Esophagus squamous epithelium (tissue), 4 donors: ENCODE data around the gene CWC22.

Source experiments
- POLR2A ChIP-seq, 4 donors: fragments of 450-650 bp; IDR thresholded peaks; one replicate each; pipeline ENCODE4 v1.6.1; 2017; ENCODE audit warnings: antibody characterized with exemption in 4 of 4, mild to moderate bottlenecking in 4 of 4, moderate library complexity in 3 of 4
- TF ChIP-seq, protein P1 (sequence below), 6 experiments: fragments of 450-650 bp in 4 of 6; fragments of 200-600 bp in 2 of 6; sonication (generic) in 2 of 6; IDR thresholded peaks; one replicate each; pipeline ENCODE4 v1.5.1; 2016 to 2019; ENCODE audit warnings: antibody characterized with exemption in 6 of 6, mild to moderate bottlenecking in 4 of 6, moderate library complexity in 4 of 6

DNA sequence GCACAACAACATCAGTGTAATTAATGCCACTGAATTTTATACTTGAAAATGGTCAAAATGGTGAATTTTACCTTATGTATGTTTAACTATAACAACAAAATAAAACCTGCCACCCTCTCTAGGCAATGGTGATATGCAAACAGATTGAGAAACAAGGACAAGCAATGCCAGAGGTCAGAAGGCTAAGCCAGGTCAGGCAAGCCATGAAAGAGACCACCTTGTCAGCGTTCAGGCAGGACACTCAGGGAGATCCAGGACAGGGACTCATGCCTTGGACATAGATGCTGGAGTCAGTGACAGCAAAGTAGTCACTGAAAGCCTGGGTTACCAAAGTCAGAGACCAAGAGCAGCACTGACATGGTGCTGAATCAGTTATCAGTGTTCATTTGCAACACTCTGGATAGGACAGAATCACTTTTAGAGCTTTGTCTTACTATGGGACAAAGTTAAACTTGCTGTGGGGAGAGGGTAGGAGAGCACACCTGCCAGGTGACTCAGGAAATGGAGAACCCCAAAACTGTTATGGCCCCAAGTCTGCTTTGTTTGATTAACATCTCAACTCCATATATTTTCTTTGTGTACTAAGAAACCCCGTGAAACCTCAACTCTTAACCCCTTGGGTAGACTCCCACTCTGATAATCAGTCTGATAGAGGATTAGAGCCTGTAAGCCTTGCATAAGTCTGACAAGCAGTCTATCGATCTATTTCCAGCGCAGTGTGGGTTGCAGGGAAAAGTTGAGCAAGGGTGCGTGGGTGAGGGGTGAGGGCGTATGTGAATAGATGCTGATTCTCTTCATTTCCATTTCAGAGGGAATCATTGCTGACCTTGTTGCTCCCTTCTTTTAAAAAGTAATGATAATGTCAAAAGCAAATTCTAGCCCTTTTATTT is 97.0 kb downstream of the CWC22 start:
- TF ChIP-seq, protein P1, sequence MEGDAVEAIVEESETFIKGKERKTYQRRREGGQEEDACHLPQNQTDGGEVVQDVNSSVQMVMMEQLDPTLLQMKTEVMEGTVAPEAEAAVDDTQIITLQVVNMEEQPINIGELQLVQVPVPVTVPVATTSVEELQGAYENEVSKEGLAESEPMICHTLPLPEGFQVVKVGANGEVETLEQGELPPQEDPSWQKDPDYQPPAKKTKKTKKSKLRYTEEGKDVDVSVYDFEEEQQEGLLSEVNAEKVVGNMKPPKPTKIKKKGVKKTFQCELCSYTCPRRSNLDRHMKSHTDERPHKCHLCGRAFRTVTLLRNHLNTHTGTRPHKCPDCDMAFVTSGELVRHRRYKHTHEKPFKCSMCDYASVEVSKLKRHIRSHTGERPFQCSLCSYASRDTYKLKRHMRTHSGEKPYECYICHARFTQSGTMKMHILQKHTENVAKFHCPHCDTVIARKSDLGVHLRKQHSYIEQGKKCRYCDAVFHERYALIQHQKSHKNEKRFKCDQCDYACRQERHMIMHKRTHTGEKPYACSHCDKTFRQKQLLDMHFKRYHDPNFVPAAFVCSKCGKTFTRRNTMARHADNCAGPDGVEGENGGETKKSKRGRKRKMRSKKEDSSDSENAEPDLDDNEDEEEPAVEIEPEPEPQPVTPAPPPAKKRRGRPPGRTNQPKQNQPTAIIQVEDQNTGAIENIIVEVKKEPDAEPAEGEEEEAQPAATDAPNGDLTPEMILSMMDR (IDR thresholded peaks at IDR 0.05): no peak
- no peak for TF ChIP-seq POLR2A (IDR thresholded peaks at IDR 0.05)
